EL (cell line): ENCODE results near the gene FMO5.
"Not testable (repeated sequence)": the region's sequence is repeated elsewhere in the genome, so short reads cannot be mapped to it uniquely, and the experiment has no call there.

Experiments
- DNase-seq: peaks from one replicate; pipeline ENCODE4 v3.0.0-alpha.2; 2016

The FMO5 gene

DNA sequence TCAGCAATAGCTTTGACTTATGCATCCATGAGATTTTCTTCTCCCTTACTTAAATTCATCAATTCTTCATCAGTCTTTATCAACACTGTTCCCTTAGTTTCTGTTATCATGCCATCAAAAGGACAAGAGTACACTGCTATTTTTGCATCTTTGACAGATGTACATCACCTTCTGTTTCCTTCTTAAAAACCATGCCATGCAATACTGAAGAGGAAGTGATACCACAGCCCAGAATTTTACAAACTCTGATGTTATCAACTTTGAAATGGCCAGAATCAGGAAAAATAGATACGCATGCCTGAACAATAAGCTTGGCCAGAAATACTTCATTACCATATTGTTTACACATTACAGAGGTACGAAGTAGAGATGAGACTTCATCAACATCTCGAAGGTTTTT, 21.1 kb downstream of the FMO5 start:
- no peak for DNase-seq

DNA sequence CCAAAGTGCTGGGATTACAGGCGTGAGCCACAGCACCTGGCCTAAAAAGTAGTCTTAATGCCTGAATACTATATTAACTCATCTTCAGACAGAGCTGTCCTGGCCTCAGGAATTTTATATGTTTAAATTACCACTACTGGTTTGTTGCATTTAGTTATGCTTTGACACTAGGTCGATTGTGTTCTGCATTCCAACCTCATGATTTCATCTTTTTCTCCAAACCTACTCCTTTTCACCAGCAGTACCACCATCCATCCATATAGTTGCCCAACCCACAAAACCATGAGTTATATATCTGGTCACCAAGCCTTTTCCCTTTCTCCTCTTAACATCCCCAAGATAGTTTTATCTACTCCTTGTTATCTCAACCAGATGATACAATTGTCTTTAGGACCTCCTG, 22.6 kb downstream of the FMO5 start:
- DNase-seq: peak; percentile 23

DNA sequence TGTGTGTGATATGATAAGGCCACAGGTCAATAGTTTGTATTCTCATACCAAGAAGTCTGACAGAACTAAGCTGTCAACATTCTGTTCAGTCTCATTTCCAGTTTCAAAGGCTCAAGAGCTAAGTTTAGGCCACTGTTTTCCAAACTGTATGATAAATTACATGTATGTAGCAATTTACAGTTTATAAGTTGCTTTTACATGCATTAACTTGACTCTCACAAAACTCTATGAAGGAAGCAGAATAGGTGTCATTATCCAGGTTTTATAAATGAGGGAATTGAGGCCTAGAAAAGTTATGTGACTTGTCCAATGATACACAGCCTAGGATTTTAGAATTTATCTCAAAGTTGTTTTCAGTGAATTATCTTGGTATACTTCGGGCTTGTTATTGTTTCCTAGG, 23.4 kb downstream of the FMO5 start:
- no peak for DNase-seq

DNA sequence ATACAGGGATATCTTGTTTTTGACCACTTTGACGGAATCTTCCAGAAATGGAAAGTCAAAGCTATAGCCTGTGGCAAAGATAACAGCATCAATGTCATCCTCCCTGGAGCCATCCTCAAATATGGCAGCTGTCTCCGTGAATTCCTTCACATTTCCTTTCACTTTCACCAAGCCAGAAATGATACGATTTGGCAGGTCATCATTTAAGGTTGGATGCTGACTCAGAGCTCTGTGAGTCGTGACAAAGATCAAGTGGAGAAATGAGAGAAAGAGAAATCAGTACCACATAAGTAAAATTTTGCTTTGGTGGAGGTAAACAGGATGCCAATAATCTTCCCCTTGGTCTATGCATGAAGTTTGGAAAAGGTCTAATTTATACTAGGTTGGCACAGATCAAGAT, 23.9 kb downstream of the FMO5 start:
- DNase-seq: no peak

DNA sequence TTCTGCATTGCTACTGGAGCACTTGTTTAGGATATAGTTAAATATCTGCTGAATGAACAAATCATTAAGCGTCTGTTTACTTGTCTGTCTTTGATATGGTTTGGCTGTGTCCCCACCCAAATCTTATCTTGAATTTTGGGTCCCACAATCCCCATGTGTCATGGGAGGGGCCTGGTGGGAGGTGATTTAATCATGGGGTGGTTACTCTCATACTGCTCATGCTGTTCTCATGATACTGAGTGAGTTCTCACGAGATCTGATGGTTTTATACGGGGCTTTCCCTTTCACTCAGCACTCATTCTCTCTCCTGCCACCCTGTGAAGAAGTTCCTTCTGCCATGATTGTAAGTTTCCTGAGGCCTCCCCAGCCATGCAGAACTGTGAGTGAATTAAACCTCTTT, 27.8 kb downstream of the FMO5 start:
- not testable (repeated sequence) for DNase-seq

DNA sequence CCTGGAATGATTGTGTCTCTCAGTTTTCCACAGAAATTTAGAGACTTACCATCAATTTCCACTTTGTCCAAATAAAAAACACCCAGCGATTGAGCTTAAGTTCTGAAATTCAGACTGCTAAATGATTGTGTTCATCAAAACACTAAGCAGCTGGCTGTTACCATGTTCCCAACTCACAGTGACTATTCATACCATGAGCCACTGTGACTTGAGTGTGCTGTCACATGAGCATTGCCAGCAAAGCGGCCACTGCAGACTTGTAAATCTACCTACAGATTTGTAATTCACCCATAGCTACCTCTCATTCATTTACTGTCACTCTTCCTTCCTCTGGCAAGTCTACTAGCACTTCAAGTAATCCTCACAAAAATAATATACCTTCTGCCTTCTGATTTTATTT, 35.6 kb downstream of the FMO5 start:
- DNase-seq: no peak

DNA sequence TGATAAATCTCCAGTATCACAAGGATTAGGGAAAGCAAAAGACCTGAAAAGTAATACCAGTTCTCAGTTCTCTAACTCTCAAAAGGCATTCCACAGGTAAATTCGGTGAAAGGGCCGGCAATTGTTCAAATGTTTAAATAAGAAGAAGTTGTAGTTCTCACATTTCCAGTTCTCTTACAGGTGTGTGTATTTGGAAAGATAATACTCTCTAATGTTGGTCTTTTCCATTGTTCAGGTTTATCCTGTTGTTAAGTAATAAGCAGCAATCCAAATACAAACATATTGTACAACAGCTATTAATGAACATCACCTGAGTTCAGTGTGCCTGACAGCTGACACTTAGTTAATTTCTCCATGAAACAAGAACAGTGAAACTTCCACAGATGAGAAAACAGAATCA, 39.7 kb downstream of the FMO5 start:
- DNase-seq: no peak

DNA sequence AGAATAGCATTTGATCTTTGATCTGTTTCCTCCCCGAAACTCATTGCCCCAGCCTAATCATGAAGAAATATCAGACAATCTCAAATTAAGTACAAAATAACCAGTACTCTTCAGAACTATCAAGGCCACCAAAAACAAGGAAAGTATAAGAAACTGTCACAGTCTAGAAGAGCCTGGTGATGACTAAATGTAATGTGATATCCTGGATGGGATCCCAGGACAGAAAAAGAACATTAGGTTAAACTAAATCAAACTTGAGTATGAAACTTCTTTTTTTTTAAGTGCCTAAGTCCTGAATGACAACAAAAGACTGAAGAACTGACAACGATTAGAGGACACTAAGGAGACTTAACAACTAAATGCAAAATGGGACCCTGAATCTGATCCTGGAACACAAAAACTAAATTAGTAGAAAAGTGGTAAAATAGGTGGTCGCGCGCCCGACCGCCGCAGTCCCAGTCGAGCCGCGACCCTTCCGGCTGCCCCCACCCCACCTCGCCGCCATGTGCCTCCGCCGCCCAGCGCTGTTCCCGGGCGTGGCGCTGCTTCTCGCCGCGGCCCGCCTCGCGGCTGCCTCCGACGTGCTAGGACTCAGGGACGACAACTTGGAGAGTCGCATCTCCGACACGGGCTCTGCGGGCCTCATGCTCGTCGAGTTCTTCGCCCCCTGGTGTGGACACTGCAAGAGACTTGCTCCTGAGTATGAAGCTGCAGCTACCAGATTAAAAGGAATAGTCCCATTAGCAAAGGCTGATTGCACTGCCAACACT, 47.3 kb downstream of the FMO5 start:
- DNase-seq: peak; percentile 37

DNA sequence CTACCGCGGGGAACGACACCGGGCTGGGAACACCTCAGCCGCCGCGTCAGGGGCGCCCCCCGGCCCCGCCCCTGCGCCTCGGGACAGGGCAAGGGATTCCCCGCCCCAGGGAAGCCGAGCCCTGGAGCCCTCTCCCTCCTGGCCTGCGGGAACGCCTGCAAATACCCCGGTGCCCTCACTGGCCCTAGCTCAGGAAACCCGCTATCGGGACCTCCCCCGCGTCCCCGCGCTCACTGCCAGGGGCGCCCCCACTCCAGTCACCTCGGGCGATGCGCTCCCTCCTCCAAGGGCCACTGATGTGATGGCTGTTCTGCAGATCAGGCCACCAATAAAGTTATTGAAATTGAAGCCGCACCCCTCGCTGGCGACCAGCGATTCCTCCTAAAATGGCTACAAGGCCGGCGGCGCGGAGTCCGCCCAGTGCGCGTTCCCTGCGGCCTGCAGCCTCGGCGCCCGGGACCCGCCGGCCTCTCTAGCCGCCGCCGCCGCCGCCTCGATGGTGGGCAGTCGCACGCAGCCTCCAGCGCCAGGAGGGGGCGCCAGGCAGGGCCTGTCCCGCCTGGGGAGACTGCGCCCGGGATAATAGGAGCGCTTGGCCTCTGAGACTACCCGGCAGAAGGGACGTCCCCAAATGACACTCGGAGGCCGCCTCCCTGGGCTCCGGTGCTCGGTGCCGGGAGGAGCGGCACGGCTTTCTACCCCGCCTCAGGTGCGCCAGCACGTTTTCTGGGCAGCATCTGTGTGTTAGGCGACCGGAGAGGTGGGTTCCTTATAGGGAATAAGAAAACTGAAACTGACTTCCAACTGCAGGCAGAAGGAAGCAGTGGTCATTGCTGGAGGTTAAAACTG, 52.7 kb downstream of the FMO5 start, which contains the start of gene PRKAB2:
TSS of gene PRKAB2 (minus strand) at position 303 of the 849 bp plus-strand sequence. CDS start 326 bp downstream, outside the sequence.
- DNase-seq: peak; percentile 95

DNA sequence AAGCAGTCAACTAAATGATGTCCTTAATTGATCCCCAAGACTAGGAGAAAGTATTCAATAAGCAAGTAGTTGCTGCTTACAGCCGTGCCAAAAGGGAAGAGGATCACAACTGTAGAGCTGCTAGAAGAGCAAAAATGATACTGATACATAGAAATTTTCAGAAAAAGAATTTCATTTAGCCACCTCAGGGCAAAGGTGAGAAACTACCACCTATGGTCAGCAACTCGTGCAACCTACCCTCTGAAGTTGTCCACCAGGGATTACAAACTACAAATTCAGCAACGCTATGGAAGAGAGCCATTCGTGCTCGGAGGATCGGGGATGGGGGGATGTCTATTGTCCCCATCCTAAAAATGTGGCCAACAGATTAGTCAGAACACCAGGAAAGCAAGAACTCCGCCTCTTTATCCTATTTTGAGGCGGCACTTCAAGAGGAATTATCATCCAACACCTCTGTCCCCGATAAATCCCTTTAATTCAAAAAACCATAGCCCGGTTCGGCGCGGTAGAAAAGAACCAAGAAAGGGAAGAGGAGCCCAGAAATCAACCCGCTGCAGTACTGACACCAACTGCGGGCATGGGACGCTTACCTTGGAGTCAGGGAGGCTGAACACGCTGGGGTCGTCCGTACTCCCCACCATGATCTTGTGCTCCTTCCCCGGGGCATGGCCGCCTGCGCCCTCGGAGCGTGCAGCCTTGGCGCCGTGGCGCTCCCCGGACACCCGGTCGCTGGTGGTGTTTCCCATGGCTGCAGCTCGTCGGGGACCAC, 53.6 kb downstream of the FMO5 start:
- peak; percentile 28 for DNase-seq

DNA sequence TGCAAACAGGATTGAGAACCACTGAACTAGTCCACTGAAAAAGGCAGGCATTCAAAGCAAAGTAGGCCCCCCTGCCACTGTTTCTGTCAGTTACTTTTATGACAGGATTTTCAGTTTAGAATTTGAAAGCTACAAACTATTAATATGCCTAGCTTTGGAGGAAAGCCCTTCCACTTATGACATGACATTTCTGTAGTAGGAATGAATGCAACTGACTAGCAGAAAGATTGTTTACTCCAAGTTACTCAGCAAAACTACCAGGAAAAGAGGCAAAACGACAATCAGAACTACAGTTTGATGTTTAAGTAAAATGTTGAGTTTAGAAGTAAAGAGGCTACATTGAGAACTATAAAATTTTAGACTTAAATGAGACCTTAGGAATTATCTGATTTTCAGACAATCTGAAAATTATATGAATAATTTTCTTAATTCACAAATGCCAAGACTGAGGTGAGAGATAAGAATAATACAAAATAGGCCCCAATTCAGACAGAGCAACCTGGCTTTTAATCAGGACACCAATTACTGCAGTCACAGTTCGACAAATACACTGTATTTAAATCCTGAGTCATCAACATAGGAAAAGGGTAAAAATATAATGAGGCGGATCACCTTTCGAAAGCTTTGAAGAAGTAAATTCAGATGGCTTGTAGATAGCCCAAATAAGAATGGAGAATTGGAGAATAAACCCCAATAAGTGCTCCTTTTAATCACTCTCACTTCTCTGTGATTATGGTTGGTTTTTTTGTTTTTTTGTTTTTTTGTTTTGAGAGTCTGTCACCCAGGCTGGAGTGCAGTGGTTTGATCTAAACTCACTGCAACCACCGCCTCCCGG, 55.1 kb downstream of the FMO5 start:
- DNase-seq: no peak

DNA sequence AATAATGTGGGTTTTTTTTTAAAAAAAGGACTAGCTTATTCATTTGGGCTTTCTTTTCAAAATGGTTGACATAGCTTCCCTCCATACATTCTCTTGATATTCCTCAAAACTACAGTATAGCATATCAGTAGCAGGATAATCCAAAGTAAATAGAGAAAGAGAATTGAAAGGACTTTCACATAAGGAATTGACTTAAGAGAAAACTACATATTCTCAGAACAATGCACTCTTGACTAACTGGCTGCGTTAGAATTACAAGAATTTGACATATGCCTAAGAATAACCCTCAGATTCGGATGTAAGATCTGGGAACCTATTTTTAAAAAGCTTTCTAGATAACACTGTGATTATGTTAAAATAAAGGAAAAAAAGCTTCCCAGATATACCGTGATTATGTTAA, 56.0 kb downstream of the FMO5 start:
- DNase-seq: no peak

DNA sequence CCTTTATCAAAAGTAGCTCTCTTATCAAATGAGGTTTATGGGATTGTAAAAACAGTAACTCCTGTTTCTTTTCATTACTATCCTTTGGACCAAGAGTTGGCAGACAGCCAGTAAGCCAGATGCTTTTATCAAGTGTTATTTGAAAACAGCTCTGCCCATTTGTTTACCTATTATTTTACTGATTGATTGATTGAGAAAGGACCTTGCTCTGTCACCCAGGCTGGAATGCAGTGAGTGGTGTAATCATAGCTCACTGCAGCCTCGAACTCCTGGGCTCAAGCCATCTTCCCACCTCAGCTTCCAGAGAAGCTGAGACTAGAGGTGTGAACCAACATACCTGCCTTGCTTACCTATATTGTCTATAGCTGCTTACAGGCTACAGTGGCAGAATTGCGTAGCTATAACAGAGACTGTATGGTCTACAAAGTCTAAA, 56.5 kb downstream of the FMO5 start:
- peak; percentile 47 for DNase-seq

DNA sequence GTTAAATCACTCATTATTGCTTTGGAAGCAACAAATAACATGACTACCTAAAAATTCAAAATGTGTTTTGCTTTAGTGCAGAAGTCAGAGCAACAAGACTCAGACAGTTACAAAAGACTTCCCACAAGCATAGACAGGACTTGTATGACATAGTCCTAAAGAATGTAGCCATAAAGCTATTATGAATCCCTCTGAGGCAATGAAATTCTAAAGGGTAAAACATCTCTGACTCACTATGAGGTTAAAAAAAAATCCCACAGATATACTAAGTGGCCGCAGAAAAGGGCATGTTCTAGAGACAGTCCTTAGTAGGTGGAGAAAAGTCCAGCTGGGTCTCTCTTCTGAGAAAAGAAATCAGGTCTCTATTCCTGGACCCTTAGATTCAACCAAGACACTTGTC, 57.8 kb downstream of the FMO5 start:
- peak; percentile 92 for DNase-seq

DNA sequence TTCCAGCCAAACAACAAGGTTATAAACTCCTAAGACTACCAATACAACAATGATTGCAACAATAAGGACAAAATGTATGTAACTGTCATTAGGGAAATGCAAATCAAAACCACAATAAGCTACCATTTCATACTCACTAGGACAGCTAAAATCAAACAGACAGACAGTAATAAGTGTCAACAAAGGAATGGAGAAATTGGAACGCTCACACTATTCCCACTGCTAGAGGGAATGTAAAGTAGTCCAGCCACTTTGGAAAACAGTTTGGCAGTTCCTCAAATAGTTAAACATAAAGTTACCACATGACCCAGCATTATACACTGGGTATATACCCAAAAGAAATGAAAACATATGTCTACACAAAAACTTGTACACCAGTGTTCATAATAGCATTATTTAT, 62.1 kb downstream of the FMO5 start:
- no peak for DNase-seq

DNA sequence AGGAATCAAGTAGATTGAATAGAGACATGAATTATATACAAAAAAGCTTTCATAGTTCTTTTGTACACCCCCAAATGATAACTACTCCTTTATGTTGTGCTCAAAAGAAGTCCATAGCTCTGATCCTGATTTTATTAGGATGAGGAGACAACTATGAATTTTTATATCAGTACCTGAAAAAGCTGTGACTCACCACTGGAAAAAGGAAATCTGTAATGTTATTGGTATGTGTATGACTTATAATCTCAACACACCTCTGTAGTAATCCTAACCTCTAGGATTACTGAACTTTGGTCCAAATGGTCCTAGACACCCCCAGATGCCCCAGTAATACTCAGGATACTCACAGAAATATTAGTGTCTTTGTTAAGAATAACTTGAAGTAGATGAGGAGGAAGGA, 63.0 kb downstream of the FMO5 start:
- no peak for DNase-seq

DNA sequence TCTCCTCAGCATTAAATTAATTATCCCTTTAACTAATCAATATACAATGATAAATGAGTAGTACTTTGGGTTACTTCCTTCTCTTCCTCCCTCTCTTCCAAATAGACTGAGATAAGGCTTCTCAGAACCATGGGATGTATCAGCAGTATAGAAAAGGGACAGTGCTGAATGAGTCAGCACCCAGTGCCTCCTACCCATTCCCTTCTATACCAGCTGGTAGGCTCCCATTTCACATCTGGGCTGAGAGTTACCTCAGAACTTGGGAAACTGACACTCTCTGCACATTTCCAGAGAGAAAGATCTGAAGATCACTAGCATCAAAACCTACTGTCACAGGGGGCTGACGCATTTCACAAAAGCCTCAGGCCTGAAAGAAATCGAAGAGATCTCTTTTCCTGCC, 68.0 kb downstream of the FMO5 start:
- not testable (repeated sequence) for DNase-seq

DNA sequence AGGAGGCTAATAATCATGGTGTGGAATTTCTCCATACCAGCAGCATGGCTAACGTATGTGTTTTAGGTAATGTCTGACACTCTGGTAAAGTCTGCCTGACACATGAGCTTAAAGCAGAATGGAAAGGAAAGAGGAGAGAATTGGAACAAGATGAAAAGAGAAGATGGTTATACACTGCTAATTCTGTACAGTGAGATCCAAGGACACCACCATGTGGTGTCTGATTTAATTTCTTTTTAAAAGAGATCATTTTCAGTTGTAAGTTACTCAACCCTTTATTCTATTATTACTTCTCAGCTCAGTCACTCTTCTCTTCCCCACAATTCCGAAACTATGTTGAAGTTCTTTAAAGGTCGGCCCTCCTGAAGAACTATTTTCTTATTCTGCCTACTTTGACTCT, 68.5 kb downstream of the FMO5 start:
- DNase-seq: no peak

DNA sequence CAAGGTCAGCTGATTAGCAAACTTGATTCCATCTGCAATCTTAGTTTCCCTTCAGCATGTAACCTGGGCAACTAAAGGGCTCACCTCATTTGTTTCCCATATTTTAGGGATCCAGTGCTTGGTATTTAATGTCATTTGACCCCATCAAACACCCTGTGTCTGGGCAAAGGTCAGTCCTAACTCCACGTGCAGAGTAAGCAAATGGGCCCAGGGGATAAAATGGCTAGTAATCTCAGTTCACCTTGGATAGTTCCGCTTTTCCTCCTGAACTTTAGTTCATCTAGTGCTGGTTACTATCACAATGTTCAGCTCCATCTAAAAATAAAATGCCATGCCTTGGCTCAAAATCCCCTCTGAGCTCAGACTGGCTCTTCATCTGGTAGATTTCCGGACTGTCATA, 72.4 kb downstream of the FMO5 start:
- no peak for DNase-seq

DNA sequence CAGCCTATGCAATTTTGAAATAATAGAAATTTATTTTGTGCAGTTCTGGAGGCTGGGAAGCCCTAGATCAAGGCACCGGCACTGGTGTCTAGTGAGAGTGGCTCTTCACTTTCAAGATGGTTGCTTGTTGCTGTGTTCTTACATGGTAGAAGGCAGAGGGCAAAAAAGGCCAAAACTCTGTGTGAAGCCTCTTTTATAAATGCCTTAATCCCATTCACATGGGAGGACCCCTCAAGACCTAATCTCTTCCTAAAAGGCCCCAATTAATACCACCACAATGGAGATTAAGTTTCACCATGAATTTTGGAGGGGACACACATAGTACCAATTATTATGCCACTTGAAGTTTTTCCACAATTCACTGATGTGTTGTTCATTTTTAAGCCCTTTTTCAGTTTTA, 73.9 kb downstream of the FMO5 start:
- DNase-seq: no peak

DNA sequence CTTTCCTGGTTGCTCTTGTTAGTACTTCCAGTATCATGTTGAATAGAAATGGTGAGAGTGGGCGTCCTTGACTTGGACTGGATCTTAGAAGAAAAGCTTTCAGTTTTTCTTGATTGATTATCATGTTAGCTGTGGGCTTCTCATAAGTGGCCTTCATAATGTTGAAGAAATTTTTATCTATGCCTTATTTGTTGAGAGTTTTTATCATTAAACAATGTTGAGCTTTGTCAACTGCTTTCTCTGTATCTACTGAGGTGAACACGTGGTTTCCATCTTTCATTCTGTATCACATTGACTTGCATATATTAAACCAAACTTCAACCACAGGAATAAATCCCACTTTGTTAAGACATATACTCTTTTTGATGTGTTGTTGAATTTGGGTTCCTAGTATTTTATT, 82.3 kb downstream of the FMO5 start:
- no peak for DNase-seq
